SU-DHL-6 (cell line): ENCODE results near the gene HOXC10.

Experiments
- H2AFZ ChIP-seq: fragments of 200-600 bp; sonication (generic); 2 replicates; pipeline ENCODE4 v1.6.1; 2014; ENCODE audit warnings: low read depth, mild to moderate bottlenecking, moderate library complexity, mixed read lengths, antibody characterized with exemption, low read length; ENCODE audit not compliant: severe bottlenecking
- H3F3A ChIP-seq: fragments of 200-600 bp; shearing (Covaris generic); 2 replicates; pipeline ENCODE4 v1.6.0; 2016; ENCODE audit warnings: antibody characterized with exemption, mild to moderate bottlenecking; ENCODE audit not compliant: insufficient read depth
- H3K27ac ChIP-seq: fragments of 200-600 bp; sonication (generic); 2 replicates; pipeline ENCODE4 v1.5.1; 2016; ENCODE audit warnings: low read depth, mild to moderate bottlenecking, low read length, moderate library complexity, mixed read lengths
- H3K27me3 ChIP-seq: fragments of 200-600 bp; sonication (generic), shearing (Covaris generic); 2 replicates; pipeline ENCODE4 v1.6.0; 2014; ENCODE audit warnings: mild to moderate bottlenecking, low read length
- H3K36me3 ChIP-seq: fragments of 200-600 bp; sonication (generic); 2 replicates; pipeline ENCODE4 v1.6.1; 2014; ENCODE audit warnings: mild to moderate bottlenecking, low read length, mixed read lengths
- H3K4me2 ChIP-seq: fragments of 300-600, 200-600 bp; shearing (Covaris generic), sonication (generic); 2 replicates; pipeline ENCODE4 v1.6.0; 2014; ENCODE audit warnings: low read length, low read depth, mild to moderate bottlenecking; ENCODE audit not compliant: poor library complexity, severe bottlenecking
- H3K4me3 ChIP-seq: fragments of 200-600 bp; sonication (generic); 2 replicates; pipeline ENCODE4 v1.5.1; 2014; ENCODE audit warnings: antibody characterized with exemption, low read length, mild to moderate bottlenecking, mixed read lengths; ENCODE audit not compliant: insufficient read depth, poor library complexity, severe bottlenecking
- H3K79me2 ChIP-seq: fragments of 200-600 bp; sonication (generic); 2 replicates; pipeline ENCODE4 v1.6.1; 2014; ENCODE audit warnings: mild to moderate bottlenecking, low read length, moderate library complexity; ENCODE audit not compliant: insufficient read depth
- H3K9ac ChIP-seq: fragments of 200-600 bp; sonication (generic); 2 replicates; pipeline ENCODE4 v1.7.0; 2014; ENCODE audit warnings: mild to moderate bottlenecking, low read length
- H3K9me2 ChIP-seq: fragments of 200-600 bp; sonication (generic); replicated peaks from 2 replicates; pipeline ENCODE4 v1.6.1; 2014; ENCODE audit warnings: low read length; ENCODE audit not compliant: insufficient read depth
- H3K9me3 ChIP-seq: fragments of 200-600 bp; sonication (generic); 2 replicates; pipeline ENCODE4 v1.6.1; 2014; ENCODE audit warnings: low read length, mixed read lengths; ENCODE audit not compliant: insufficient read depth
- H4K20me1 ChIP-seq: fragments of 200-600 bp; sonication (generic); 2 replicates; pipeline ENCODE4 v1.6.1; 2014; ENCODE audit warnings: low read depth, mild to moderate bottlenecking, antibody characterized with exemption, low read length, moderate library complexity, mixed read lengths
- EZH2phosphoT487 ChIP-seq: fragments of 200-600 bp; sonication (generic), shearing (Covaris generic); conservative IDR thresholded peaks from 2 replicates; pipeline ENCODE4 v1.6.1; 2018; ENCODE audit warnings: mild to moderate bottlenecking, antibody characterized with exemption, low read length, moderate library complexity, mixed read lengths
- TF ChIP-seq, protein P1 (sequence below): fragments of 200-600 bp; sonication (generic); IDR thresholded peaks from one replicate; pipeline ENCODE4 v1.5.1; 2017; ENCODE audit warnings: antibody characterized with exemption, mild to moderate bottlenecking, low read length, moderate library complexity; ENCODE audit not compliant: insufficient read depth, poor library complexity, severe bottlenecking

HOXC10 gene

DNA sequence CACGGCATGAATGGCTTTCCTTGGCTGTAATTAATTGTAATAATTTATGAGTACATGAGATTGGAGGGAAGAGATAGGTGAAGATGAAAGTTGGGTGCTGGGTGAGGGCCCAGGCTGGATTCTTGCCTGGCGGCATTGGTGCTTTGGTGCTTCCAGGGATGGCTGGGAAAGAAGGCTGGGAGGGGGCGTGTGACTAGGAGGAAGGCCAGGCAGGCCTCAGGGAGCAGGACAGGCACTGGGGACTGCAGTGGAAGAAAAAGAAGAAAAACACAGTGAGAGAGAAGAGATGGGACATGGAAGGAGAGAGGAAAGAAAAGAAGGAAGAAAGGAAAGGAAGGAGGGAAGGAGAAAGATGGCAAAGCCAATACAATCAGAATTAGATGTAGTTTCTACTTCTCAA, 18.7 kb downstream of the HOXC10 start:
- Histone ChIP-seq H3K4me3 (no peak overlapping the region), H2AFZ (no peak overlapping the region), H4K20me1 (no peaks in the 10 kb centered on the region), H3K27me3 (no peaks in the 10 kb centered on the region), H3K9me3 (no peaks in the 10 kb centered on the region), H3F3A (no peaks in the 10 kb centered on the region), H3K79me2 (no peaks in the 10 kb centered on the region), H3K9me2 (no peaks in the 10 kb centered on the region), H3K27ac (no peak overlapping the region), H3K4me2 (no peak overlapping the region), H3K36me3 (no peaks in the 10 kb centered on the region), H3K9ac (no peak overlapping the region)
- TF ChIP-seq EZH2phosphoT487, result no peak
- TF ChIP-seq, protein P1, sequence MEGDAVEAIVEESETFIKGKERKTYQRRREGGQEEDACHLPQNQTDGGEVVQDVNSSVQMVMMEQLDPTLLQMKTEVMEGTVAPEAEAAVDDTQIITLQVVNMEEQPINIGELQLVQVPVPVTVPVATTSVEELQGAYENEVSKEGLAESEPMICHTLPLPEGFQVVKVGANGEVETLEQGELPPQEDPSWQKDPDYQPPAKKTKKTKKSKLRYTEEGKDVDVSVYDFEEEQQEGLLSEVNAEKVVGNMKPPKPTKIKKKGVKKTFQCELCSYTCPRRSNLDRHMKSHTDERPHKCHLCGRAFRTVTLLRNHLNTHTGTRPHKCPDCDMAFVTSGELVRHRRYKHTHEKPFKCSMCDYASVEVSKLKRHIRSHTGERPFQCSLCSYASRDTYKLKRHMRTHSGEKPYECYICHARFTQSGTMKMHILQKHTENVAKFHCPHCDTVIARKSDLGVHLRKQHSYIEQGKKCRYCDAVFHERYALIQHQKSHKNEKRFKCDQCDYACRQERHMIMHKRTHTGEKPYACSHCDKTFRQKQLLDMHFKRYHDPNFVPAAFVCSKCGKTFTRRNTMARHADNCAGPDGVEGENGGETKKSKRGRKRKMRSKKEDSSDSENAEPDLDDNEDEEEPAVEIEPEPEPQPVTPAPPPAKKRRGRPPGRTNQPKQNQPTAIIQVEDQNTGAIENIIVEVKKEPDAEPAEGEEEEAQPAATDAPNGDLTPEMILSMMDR, result no peak

DNA sequence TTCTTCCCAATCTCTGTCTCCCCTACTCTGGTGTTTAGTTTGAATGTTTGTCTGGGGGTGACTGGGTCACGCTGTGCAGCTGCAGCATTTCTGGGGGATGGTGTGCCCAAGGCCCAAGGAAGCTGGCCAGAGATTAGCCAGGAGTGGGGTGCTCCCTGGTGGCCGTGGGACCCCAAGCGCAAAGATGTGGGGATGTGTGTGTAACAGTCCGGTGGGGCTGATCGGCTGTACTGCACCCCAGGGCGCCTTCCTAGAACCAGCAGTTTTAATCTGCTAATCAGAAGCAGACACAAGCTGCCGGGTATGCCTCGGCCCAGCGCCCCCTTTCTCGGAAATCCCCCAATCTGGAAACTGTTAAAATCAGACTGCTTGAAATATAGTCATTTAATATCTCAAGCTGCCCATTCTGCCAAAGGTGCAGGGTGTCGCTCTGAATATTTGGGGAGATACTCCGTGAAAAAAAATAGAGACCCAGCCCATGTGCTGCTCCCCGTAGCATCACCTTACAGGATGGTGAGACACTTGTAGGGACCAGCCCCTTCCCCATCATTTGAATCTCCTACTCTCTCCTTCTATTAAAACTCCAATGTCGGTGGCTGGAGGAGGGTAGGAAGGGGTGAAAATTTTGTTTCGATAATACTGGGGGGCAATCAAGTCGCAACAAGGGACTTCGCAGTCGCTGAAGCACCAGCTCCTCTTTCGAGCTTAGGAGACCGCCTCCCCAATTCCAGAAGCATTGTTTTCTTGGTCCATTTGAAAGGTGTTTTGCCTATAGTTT, 19.3 kb downstream of the HOXC10 start:
- Histone ChIP-seq H2AFZ (no peak overlapping the region), H3K4me3 (no peak overlapping the region), H3K4me2 (no peak overlapping the region), H3K79me2 (no peaks in the 10 kb centered on the region), H3K27me3 (no peaks in the 10 kb centered on the region), H4K20me1 (no peaks in the 10 kb centered on the region), H3K9me3 (no peaks in the 10 kb centered on the region), H3K36me3 (no peaks in the 10 kb centered on the region), H3K27ac (no peak overlapping the region), H3F3A (no peaks in the 10 kb centered on the region), H3K9ac (no peak overlapping the region), H3K9me2 (no peaks in the 10 kb centered on the region)
- TF ChIP-seq, protein P1, result no peak
- TF ChIP-seq EZH2phosphoT487, result no peak

DNA sequence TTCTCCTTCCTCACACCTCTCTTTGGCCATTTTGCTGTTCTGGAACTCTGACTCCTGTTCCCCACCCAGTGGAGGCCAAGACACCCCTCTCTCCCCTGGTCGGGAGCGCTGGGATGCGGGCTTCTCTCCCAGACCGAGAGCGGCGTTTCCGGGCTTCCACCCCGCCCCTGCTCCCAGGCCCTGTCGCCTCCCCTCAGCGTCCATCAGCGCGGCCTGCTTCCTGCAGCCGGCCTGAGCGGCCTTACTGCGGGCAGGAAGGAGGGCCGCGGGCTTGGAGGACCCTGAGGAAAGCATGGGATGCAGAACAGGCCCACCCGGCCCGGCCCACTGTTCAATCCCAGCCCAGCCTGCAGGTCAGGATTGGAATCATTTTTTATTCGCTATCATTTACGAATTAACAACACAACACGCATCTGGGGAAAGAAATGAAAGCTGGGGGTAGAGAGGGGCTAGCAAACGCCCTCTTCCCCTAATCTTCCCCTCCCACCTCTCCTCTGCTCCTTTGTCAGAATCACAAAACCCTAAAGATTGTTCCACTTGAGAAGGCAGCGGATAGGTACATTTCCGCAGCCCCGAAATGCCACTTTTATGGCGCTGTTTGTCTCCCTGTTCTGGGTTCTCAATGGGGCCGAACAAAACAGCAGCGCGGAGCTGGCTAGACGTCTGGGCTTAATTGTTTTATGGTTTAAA, 20.0 kb downstream of the HOXC10 start:
- Histone ChIP-seq H2AFZ (no peak overlapping the region), H4K20me1 (no peaks in the 10 kb centered on the region), H3K9me3 (no peaks in the 10 kb centered on the region), H3F3A (no peaks in the 10 kb centered on the region), H3K9ac (no peak overlapping the region), H3K27ac (no peak overlapping the region), H3K4me3 (no peak overlapping the region), H3K9me2 (no peaks in the 10 kb centered on the region), H3K79me2 (no peaks in the 10 kb centered on the region), H3K27me3 (no peaks in the 10 kb centered on the region), H3K36me3 (no peaks in the 10 kb centered on the region), H3K4me2 (no peak overlapping the region)
- TF ChIP-seq EZH2phosphoT487, result no peak
- TF ChIP-seq, protein P1, result no peak
